NOMO-1 (cell line): ENCODE measurements around the gene SH3RF2.
"Not testable (repeated sequence)": the region's sequence is repeated elsewhere in the genome, so short reads cannot be mapped to it uniquely, and the experiment has no call there.

Experiments used
- DNase-seq, 2 experiments: peaks; one replicate each; lab custom pipeline; 2025; ENCODE audit not compliant: unreplicated experiment in 2 of 2; lab: John Stamatoyannopoulos, UW

Gene SH3RF2

DNA sequence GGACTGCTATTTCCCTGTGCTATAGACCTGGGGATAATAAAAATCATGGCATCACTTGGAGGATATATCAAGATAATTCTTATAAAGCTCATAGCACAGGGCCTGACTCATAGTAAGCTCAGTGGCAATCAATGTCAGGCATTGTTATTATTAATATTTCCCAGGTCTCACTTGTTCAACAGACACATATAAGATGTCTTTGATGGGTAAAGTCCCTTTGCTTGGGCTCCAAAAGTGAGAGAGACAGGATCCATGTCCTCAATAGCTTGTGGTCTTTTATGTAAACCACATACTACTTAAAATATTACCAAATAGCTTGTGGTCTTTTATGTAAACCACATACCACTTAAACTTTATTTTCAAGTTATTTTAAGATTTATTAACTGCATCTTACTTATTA lies 11.2 kb downstream of the SH3RF2 start:
- peak; percentile 2 to 63 for DNase-seq

DNA sequence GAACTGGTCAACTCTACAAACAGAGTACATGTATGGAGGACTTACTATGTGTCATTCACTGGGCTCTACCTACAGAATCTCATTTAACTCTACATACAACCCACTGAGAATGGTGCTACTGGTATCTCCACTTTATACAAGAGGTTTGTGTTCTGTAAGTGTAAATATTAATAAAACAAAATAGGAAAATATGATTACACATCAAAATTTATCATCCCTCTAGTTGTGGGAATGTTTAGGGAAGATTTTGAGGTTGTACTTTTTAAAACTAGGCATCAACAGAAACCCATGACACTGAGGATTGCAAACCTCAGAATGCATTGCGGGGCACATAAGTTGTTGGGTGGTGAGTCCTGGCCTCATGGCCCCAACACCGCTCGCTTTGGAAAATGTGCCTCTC lies 11.7 kb downstream of the SH3RF2 start:
- DNase-seq = no peak

DNA sequence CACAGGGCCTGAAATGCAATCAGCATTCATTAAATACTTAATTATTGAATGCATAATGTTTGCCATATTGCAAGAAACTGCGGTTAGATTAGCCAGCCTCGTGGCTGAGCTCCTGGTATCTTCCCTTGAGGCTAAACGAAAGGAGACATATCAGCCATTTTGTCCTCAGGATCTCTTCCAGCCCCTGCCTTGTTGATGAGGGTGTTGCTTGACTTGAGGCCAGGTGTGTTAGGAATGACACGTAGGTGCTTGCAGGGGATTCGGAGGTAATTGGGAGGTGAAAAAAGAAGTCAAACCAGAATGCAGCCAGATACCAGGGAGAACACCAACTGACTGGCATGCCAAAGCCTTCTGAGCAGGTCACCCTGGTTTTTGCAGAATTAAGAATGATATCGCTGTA lies 12.5 kb downstream of the SH3RF2 start:
- DNase-seq = no peak

GRCh38 chr5:145949474-145949873 lies 13.1 kb downstream of the SH3RF2 start:
- DNase-seq = no peak

DNA sequence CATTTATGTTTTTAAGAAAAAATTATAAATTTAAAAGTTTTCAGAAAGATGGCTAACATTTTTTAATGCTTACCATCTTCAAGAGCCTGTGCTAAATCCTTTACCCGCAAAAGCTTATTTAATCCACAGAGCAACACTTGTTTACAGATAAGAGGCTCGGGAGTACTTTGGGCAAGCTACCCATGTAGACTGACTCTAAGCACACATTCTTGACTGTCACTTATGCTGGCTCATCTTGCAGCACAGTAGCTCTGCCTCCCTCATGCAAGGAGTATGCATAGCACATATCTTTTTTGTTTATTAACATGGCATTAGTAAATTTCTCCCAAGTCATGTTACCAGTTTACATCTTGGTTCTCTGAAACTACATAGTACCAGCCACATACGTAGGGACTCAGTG lies 14.7 kb downstream of the SH3RF2 start:
- DNase-seq = no peak

- no peak for DNase-seq
Measured at GRCh38 chr5:145953202-145953601, 16.8 kb downstream of the SH3RF2 start.

DNA sequence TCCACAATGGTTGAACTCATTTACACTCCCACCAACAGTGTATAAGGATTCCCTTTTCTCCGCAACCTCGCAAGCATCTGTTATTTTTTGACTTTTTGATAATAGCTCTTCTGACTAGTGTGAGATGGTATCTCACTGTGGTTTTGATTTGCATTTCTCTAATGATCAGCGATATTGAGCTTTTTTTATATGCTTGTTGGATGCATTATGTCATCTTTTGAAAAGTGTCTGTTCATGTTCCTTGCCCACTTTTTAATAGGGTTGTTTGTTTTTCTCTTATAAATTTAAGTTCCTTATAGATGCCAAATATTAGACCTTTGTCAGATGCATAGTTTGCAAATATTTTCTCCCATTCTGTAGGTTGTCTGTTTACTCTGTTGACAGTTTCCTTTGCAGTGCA lies 17.8 kb downstream of the SH3RF2 start:
- not testable (repeated sequence) for DNase-seq

GRCh38 chr5:145957388-145957787 lies 21.0 kb downstream of the SH3RF2 start:
- no peak for DNase-seq

- DNase-seq = no peak
Measured at GRCh38 chr5:145958436-145958835, 22.1 kb downstream of the SH3RF2 start.

DNA sequence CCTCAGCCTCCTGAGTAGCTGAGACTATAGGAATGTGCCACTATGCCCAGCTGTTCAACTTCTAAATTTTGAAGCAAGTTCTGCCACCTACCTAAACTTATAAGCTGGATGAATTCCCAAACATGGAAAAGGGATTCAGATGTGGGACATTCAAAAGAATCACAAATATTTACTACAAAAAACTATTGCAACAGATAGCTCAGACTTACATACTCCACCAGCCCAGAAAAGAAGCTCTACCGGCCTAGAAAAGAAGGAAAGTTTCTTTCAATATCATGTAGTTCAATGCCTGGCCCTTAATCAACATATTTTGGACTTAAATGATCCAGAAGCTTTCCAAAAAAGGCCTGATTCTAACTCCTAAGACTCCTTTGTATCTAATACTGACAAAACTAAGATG lies 23.8 kb downstream of the SH3RF2 start:
- DNase-seq = no peak

DNA sequence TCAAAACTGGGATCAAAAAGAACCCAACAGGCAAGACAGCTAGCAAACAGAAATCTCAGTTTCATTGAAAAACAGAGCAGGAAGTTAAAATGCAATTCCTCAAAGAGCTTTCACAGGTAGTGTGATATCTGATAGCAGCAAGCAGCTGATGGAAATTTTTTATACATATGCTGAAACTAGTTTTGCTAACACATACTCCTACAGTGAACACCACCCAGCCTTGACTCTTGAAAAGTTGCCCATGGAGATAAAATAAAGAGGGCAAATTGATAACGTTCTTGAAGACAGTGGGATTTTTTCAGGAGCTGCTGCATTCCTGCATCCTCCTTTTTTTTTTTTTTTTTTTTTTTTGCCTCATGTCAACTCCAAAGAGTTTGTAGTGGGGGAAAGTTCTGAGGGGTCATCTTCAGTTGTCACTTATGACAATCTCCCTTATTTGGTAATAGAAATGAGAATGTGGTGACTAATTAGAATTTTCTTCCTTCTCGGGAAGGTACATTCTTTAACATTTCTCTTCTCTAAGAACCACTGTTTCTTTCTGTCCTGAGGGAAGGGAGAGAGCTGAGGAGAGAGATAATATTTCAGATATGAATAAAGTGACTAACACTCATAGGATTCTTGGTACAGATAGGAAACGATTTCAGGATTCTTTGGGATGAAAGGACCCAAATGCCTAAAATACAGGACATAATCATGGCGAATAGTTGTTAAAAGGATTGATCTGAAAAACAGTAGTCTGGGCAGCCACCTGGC lies 24.6 kb downstream of the SH3RF2 start:
- no peak for DNase-seq

- DNase-seq = no peak
Measured at GRCh38 chr5:145962001-145962400, 25.6 kb downstream of the SH3RF2 start.

DNA sequence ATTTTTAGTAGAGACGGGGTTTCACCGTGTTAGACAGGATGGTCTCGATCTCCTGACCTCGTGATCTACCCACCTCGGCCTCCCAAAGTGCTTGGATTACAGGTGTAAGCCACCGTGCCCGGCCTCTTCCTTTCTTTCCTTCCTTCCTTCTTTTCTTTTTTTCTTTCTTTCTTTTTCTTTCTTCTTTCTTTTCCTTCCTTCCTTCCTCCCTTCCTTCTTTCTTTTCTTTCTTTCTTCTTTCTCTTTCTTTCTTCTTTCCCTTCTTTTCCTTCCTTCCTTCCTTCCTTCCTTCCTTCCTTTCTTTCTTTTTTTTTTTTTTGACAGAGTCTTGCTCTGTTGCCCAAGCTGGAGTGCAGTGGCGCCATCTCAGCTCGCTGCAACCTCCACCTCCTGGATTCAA lies 27.6 kb downstream of the SH3RF2 start:
- DNase-seq = not testable (repeated sequence)

GRCh38 chr5:145965804-145966203 lies 29.4 kb downstream of the SH3RF2 start:
- DNase-seq = peak; percentile 40 to 47

DNA sequence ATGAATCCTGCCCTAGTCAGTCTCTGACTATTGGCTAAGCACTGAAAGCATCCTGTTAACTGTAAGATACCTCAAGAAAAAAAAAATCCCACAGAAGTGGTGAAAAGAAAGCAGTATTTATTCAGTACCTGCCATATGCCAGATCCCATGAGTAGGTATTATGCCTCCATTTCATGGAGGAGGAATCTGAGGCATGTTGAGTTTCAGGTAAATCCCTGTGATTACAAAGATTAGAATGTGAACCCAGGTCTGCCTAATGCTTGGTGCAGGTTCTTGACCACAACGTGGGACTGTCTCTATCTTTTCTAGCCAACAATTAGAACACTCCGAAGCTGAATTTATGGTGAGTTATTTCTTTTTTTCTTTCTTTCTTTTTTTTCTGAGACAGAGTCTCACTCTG lies 30.9 kb downstream of the SH3RF2 start:
- DNase-seq = no peak

DNA sequence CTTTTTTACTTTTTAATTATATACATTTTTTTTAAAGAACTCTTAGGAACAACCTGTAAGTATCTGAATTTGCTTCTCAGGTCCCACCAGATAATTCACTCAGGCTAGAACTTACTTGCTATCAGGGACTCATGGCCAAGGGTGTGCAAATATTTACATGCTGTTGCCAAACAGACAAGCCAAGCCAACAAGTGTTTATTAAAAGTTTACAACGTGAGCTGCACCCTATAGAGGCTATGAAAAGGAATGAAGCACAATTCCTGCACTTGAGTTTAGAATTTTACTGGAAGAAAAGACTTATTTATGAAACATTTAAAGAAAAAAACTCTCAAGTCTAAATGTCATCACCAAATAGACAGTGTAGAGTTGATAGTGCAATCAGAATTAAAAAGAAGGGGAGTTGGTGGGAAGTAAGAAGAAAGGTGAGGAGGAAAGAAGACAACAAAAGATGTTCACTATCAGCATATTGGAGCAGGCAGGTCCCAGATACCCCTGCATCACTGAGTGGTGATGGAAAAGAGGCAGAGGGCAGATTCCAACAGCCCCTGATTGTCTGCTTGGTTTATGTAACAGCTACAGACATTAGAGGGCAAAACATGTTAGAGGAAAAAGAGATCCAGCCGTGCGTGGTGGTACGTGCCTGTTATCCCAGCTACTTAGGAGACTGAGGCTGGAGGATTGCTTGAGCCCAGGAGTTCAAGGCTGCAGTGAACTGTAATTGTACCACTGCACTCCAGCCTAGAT lies 32.8 kb downstream of the SH3RF2 start:
- no peak for DNase-seq

- no peak for DNase-seq
Measured at GRCh38 chr5:145969714-145970092, 33.3 kb downstream of the SH3RF2 start.

- no peak for DNase-seq
Measured at GRCh38 chr5:145971108-145971507, 34.7 kb downstream of the SH3RF2 start.

DNA sequence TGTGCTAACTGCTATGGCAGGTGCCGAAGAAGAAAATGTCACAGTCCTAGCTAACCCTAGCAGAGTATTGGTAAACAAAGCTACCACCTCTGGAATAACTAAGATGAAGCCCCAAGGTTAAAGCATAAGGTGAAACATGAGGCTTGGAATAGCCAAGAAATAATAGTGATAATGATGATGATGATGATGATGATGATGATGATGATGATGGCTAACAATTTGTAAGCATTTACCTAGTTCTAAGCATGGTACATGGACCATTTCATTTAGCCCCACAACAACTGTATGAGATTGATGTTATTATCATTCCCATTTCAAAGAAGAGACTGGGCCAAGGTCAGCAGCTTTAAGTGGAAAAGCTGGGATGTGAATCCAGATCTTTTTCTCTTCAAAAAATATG lies 35.3 kb downstream of the SH3RF2 start:
- no peak for DNase-seq

DNA sequence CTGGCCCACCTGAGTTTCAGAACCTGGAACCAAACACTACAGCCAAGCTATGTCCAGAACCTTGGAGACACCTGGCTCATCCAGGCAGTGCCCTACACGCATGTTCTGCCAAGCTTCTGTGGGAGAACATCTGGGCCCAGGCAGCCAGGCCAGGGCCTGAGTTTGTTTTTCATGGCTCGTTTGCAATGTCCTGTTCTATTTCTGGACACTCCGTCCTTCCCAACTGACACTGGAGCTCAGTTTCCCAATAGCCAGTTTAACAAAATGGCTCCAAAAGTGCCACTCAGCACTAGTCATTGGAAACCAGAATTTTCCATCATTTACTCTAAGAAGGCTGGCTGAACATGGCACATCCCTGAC lies 38.6 kb downstream of the SH3RF2 start:
- DNase-seq = no peak

DNA sequence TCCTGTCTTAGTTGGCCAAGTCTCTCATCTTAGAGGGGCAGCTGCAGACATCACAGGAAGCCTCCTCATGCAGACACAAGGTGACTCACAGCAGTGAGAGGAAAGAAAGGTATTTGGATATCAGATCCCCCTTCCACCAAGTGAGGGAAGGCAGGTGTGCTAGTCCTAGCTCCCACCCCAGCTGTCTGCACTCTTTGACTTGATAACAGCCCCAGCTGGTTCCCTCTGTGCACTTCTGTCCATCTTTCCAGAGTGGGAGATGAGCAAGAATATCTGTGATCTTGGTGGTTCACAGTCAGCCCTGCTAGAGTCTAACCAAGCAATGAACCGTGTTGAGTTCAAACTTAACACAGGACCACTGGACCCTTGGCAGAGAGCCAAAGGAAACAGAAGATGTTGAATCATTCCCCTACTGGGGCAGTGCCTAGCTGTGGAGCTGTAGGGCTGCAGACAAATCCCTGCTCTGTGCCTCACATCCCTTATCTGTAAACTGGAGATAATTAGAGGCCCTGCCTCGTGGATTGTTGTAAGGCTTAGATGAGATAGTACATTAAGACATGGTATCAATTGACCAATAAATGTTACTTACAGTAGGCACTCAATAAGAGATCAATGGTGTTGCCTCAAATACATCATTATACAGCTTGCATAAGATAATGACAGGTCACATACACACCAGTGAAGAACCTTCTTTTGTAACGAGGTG lies 39.1 kb downstream of the SH3RF2 start:
- DNase-seq = no peak
